Astrocyte (in vitro differentiated cells and primary cell): ENCODE data around the gene HLF. TPM values are rescaled to one million over a fixed set of nuclear protein-coding genes. Genes with fewer than 3 reads are reported as not detected.

ENCODE experiments used
- DNase-seq: peaks from one replicate; pipeline ENCODE4 v3.0.0-alpha.2; 2010; ENCODE audit warnings: low read depth
- FAIRE-seq: peaks from 2 replicates; lab custom pipeline; 2011; peaks lifted over from hg19 to GRCh38; lab: Jason Lieb, UNC
- H2AFZ ChIP-seq: 2 replicates; pipeline ENCODE4 v1.6.0; 2012; ENCODE audit warnings: low read depth, low read length, inconsistent platforms
- H3K27ac ChIP-seq: 2 replicates; pipeline ENCODE4 v1.5.1; 2011; ENCODE audit warnings: low read depth, low read length, inconsistent platforms
- H3K27me3 ChIP-seq: 2 replicates; pipeline ENCODE4 v1.6.0; 2011; ENCODE audit warnings: low read length, inconsistent platforms; ENCODE audit not compliant: insufficient read depth
- H3K36me3 ChIP-seq: 2 replicates; pipeline ENCODE4 v1.5.1; 2011; ENCODE audit warnings: low read length, inconsistent platforms; ENCODE audit not compliant: insufficient read depth
- H3K4me1 ChIP-seq: 2 replicates; pipeline ENCODE4 v1.5.1; 2011; ENCODE audit warnings: low read length, inconsistent platforms; ENCODE audit not compliant: insufficient read depth
- H3K4me2 ChIP-seq: 2 replicates; pipeline ENCODE4 v1.6.0; 2012; ENCODE audit warnings: low read length, inconsistent platforms
- H3K4me3 ChIP-seq: 2 replicates; pipeline ENCODE4 v1.5.1; 2011; ENCODE audit warnings: low read depth, mild to moderate bottlenecking, low read length, inconsistent platforms; ENCODE audit not compliant: insufficient read depth
- H3K79me2 ChIP-seq: 2 replicates; pipeline ENCODE4 v1.6.0; 2012; ENCODE audit warnings: mild to moderate bottlenecking, low read length, inconsistent platforms; ENCODE audit not compliant: insufficient read depth
- H3K9ac ChIP-seq: 2 replicates; pipeline ENCODE4 v1.6.0; 2012; ENCODE audit warnings: mild to moderate bottlenecking, low read length, inconsistent platforms
- H3K9me3 ChIP-seq: 2 replicates; pipeline ENCODE4 v1.5.1; 2012; ENCODE audit warnings: low read depth, mild to moderate bottlenecking, low read length, inconsistent platforms; ENCODE audit not compliant: insufficient read depth
- H4K20me1 ChIP-seq: 2 replicates; pipeline ENCODE4 v1.6.0; 2012; ENCODE audit warnings: low read length, inconsistent platforms; ENCODE audit not compliant: insufficient read depth
- H3K27ac Mint-ChIP-seq: one replicate; pipeline ENCODE4 v1.8.0; 2021; ENCODE audit warnings: mild to moderate bottlenecking, mixed read lengths; ENCODE audit not compliant: unreplicated experiment
- H3K27me3 Mint-ChIP-seq: one replicate; pipeline ENCODE4 v1.8.0; 2021; ENCODE audit warnings: low read depth, mixed read lengths; ENCODE audit not compliant: unreplicated experiment
- H3K36me3 Mint-ChIP-seq: one replicate; pipeline ENCODE4 v1.8.0; 2021; ENCODE audit warnings: low read depth, mixed read lengths; ENCODE audit not compliant: unreplicated experiment
- H3K4me1 Mint-ChIP-seq: one replicate; pipeline ENCODE4 v1.8.0; 2021; ENCODE audit warnings: low read depth, mixed read lengths; ENCODE audit not compliant: unreplicated experiment
- H3K4me3 Mint-ChIP-seq: one replicate; pipeline ENCODE4 v1.8.0; 2021; ENCODE audit warnings: mild to moderate bottlenecking, moderate library complexity, mixed read lengths; ENCODE audit not compliant: unreplicated experiment
- H3K9me3 Mint-ChIP-seq: one replicate; pipeline ENCODE4 v1.8.0; 2021; ENCODE audit warnings: mild to moderate bottlenecking, mixed read lengths; ENCODE audit not compliant: unreplicated experiment
- CTCF ChIP-seq: IDR thresholded peaks from 2 replicates; pipeline ENCODE4 v1.5.1; 2011; ENCODE audit warnings: low read depth, mild to moderate bottlenecking, inconsistent platforms, low read length, moderate library complexity; ENCODE audit not compliant: insufficient read depth
- EZH2 ChIP-seq: IDR thresholded peaks from 2 replicates; pipeline ENCODE4 v1.6.1; 2012; ENCODE audit warnings: mild to moderate bottlenecking, low read length, inconsistent platforms; ENCODE audit not compliant: insufficient read depth
- total RNA-seq: library from RNA; stranded (reverse); gene quantifications from 2 replicates; pipeline ENCODE4 v1.2.1, GENCODE V29; 2021

The HLF gene
- total RNA-seq, 1 donor from 2014 or later: not detected

GRCh38 chr17:55241097-55241496 is 23.7 kb upstream of the HLF start:
- H3K4me1 ChIP-seq: peaks cover 4% of the 10 kb centered on the region
- no peak overlapping the region for H3K4me3 ChIP-seq
- no peaks in the 10 kb centered on the region for H3K36me3 Mint-ChIP-seq
- no peaks in the 10 kb centered on the region for H3K79me2 ChIP-seq
- H3K9me3 ChIP-seq: no peaks in the 10 kb centered on the region
- H3K27me3 Mint-ChIP-seq: peaks cover 7% of the 10 kb centered on the region
- no peak overlapping the region for H3K27ac Mint-ChIP-seq
- H3K36me3 ChIP-seq: no peaks in the 10 kb centered on the region
- no peak for TF ChIP-seq CTCF
- TF ChIP-seq EZH2: no peak
- DNase-seq: no peak
- H4K20me1 ChIP-seq: no peaks in the 10 kb centered on the region
- H2AFZ ChIP-seq: no peak overlapping the region
- peaks cover 12% of the 10 kb centered on the region for H3K27me3 ChIP-seq
- no peak overlapping the region for H3K4me2 ChIP-seq
- H3K4me1 Mint-ChIP-seq: no peaks in the 10 kb centered on the region
- FAIRE-seq: no peak
- no peaks in the 10 kb centered on the region for H3K9me3 Mint-ChIP-seq
- H3K4me3 Mint-ChIP-seq: no peak overlapping the region
- no peak overlapping the region for H3K27ac ChIP-seq
- H3K9ac ChIP-seq: no peak overlapping the region

GRCh38 chr17:55242476-55242875 is 22.3 kb upstream of the HLF start:
- no peak for TF ChIP-seq CTCF

GRCh38 chr17:55245986-55246385 is 18.8 kb upstream of the HLF start:
- DNase-seq (no peak), FAIRE-seq (no peak)
- Mint-ChIP-seq H3K36me3 (no peaks in the 10 kb centered on the region), H3K27ac (no peak overlapping the region), H3K9me3 (no peaks in the 10 kb centered on the region), H3K4me1 (no peaks in the 10 kb centered on the region), H3K4me3 (no peak overlapping the region), H3K27me3 (peaks cover 2% of the 10 kb centered on the region)
- H3K9me3 ChIP-seq: no peaks in the 10 kb centered on the region
- H3K36me3 ChIP-seq: no peaks in the 10 kb centered on the region
- no peak overlapping the region for H3K4me3 ChIP-seq
- TF ChIP-seq CTCF (no peak), EZH2 (no peak)
- no peaks in the 10 kb centered on the region for H3K27me3 ChIP-seq
- H4K20me1 ChIP-seq: no peaks in the 10 kb centered on the region
- no peak overlapping the region for H3K9ac ChIP-seq
- H3K4me1 ChIP-seq: no peaks in the 10 kb centered on the region
- H3K27ac ChIP-seq: no peak overlapping the region
- no peaks in the 10 kb centered on the region for H3K79me2 ChIP-seq
- H3K4me2 ChIP-seq: no peak overlapping the region
- H2AFZ ChIP-seq: no peak overlapping the region

More at GRCh38 chr17:55242476-55242875, 22.3 kb upstream of the HLF start:
- H3K79me2 ChIP-seq: no peaks in the 10 kb centered on the region
- no peaks in the 10 kb centered on the region for H3K9me3 Mint-ChIP-seq
- no peaks in the 10 kb centered on the region for H3K36me3 ChIP-seq
- no peaks in the 10 kb centered on the region for H3K9me3 ChIP-seq
- H2AFZ ChIP-seq: no peak overlapping the region
- H3K27ac ChIP-seq: no peak overlapping the region
- H4K20me1 ChIP-seq: no peaks in the 10 kb centered on the region
- H3K27me3 Mint-ChIP-seq: peaks cover 8% of the 10 kb centered on the region
- no peak overlapping the region for H3K4me3 Mint-ChIP-seq
- no peaks in the 10 kb centered on the region for H3K36me3 Mint-ChIP-seq
- peaks cover 4% of the 10 kb centered on the region for H3K4me1 ChIP-seq
- no peak for FAIRE-seq
- H3K4me3 ChIP-seq: no peak overlapping the region
- H3K27me3 ChIP-seq: peaks cover 12% of the 10 kb centered on the region
- no peak overlapping the region for H3K27ac Mint-ChIP-seq
- H3K4me1 Mint-ChIP-seq: no peaks in the 10 kb centered on the region
- no peak for DNase-seq
- no peak overlapping the region for H3K4me2 ChIP-seq
- H3K9ac ChIP-seq: no peak overlapping the region
